Aorta (tissue), 5 donors: ENCODE measurements around the gene RALGAPA2. TPM values are rescaled to one million over a fixed set of nuclear protein-coding genes. Genes with fewer than 3 reads are reported as not detected.

Experiments used
- ATAC-seq: fragments of 200-7000 bp; cut with Tn5 transposase; one replicate; pipeline ENCODE4 v1.9.1; 2022; ENCODE audit warnings: moderate library complexity; ENCODE audit not compliant: low FRiP score
- DNase-seq, 2 donors: peaks; one replicate each; pipeline ENCODE4 v3.0.0-alpha.2; 2020
- H3K27ac ChIP-seq, 2 donors: one replicate each; pipeline ENCODE4 v1.5.1; 2013; ENCODE audit warnings: low read length in 2 of 2, mild to moderate bottlenecking in 2 of 2, moderate library complexity in 2 of 2, control low read depth in 1 of 2, inconsistent platforms in 1 of 2, low read depth in 1 of 2
- H3K27me3 ChIP-seq, 2 donors: one replicate each; pipeline ENCODE4 v1.6.1; 2013; ENCODE audit warnings: control low read depth in 1 of 2, low read length in 1 of 2, mild to moderate bottlenecking in 1 of 2, moderate library complexity in 1 of 2; ENCODE audit not compliant: insufficient read depth in 2 of 2, control insufficient read depth in 1 of 2
- H3K36me3 ChIP-seq, 2 donors: one replicate each; pipeline ENCODE4 v1.6.1; 2013; ENCODE audit warnings: control low read depth in 1 of 2, low read length in 1 of 2, mild to moderate bottlenecking in 1 of 2; ENCODE audit not compliant: insufficient read depth in 2 of 2, control insufficient read depth in 1 of 2
- H3K4me1 ChIP-seq, 2 donors: one replicate each; pipeline ENCODE4 v1.6.1; 2013; ENCODE audit warnings: low read length in 2 of 2, control low read depth in 1 of 2, mild to moderate bottlenecking in 1 of 2, moderate library complexity in 1 of 2; ENCODE audit not compliant: insufficient read depth in 2 of 2, control insufficient read depth in 1 of 2
- H3K4me3 ChIP-seq, 2 donors: one replicate each; pipeline ENCODE4 v1.5.1; 2013; ENCODE audit warnings: low read length in 2 of 2, control low read depth in 1 of 2, mild to moderate bottlenecking in 1 of 2
- H3K9me3 ChIP-seq: one replicate; pipeline ENCODE4 v1.6.1; 2013; ENCODE audit warnings: mild to moderate bottlenecking, low read length; ENCODE audit not compliant: control insufficient read depth
- WGBS, 2 donors: extraction: QIAGEN DNeasy Blood & Tissue Kit; methylation state at CpG; one replicate each; pipeline ENCODE4 v1.1.7; 2013; 5-methylcytosine and 5-hydroxymethylcytosine counted together
- intact Hi-C, 2 donors: fragments of 100-400 bp; cut with DNase I; formaldehyde crosslinking; loops; one replicate each; pipeline versions ENCODE4 v1.14.2 to v1.15.0; 2022
- polyA plus RNA-seq, 2 donors: library from polyadenylated mRNA; stranded (reverse); fragments of 200-250 nt; gene quantifications; one replicate each; pipeline ENCODE4 v1.2.3, GENCODE V29; 2013
- total RNA-seq, 2 donors: library from RNA; stranded (reverse); fragmentation: NEBNext Ultra II Directional; extraction: Animal tissue kit (Norgen Biotek cat#: 25700); gene quantifications; one replicate each; pipeline ENCODE4 v1.2.1, GENCODE V29; 2021
- donor health status: healthy with polysubstance abuse.
- donor health status: Bipolar disorder and iron deficiency.
- donor health status: DM: no; HTN: no; CAD: no.
- donor health status: DM: no; HTN: no; CAD: no.
- donor health status: DM: yes; HTN: yes; CAD: no.

Gene RALGAPA2
- total and polyA plus RNA-seq, 4 donors: 2.2 to 62.3 (median 19.2) TPM

DNA sequence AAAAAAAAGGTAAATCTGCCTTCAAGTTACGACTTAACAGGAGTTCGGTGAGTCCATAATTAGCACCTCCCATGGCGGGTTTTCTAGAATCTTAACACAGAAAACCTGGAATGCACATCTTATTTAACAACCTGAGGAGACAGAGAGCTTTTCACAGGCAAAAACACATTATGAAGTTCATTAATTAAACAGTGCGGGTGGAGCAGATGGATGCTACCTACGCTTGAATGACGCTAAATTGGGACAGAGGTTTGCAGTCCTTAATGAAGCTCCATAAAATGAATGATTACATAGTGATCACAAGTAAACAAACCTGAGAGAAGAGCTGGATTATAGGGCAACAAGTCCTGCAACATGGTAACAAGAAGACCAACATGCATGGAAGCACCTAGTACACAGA, 263.6 kb downstream of the RALGAPA2 start:
- no peak for DNase-seq
- intact Hi-C loops: no loop called here
- H3K27me3 ChIP-seq: no peaks in the 10 kb centered on the region
- no peak overlapping the region for H3K27ac ChIP-seq
- no peak for ATAC-seq
- whole genome bisulfite sequencing, 2 donors: 96 to 97% methylated on average over 6 of the region's 6 CpGs
- no peaks in the 10 kb centered on the region for H3K4me1 ChIP-seq
- no peak overlapping the region for H3K4me3 ChIP-seq
- no peaks in the 10 kb centered on the region for H3K36me3 ChIP-seq
- no peaks in the 10 kb centered on the region for H3K9me3 ChIP-seq

DNA sequence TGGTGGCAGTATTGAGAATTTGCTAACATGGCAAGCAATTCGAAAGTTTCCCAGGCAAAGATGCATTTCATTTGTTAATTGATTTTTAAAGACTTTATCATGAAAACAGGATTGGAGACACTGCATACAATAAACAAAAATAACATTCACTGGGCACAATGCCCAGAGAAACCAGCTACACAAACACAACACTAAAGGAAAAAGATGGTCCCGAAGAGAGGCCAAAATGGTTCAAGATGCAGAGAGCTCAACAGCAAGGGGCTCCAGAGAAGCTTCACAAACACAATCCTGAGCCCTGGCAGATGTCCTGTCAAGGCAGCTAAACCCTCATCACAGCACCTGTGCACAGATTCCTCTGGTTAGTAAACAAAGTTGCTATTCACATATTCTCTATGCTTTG, 265.2 kb downstream of the RALGAPA2 start:
- Histone ChIP-seq H3K36me3 (no peaks in the 10 kb centered on the region), H3K4me1 (no peaks in the 10 kb centered on the region), H3K27me3 (no peaks in the 10 kb centered on the region), H3K27ac (no peak overlapping the region), H3K9me3 (no peaks in the 10 kb centered on the region), H3K4me3 (no peak overlapping the region)
- DNase-seq (no peak), ATAC-seq (no peak)
- intact Hi-C loops: no loop called here
- WGBS, 2 donors: 91 to 92% methylated on average over 2 of the region's 2 CpGs

DNA sequence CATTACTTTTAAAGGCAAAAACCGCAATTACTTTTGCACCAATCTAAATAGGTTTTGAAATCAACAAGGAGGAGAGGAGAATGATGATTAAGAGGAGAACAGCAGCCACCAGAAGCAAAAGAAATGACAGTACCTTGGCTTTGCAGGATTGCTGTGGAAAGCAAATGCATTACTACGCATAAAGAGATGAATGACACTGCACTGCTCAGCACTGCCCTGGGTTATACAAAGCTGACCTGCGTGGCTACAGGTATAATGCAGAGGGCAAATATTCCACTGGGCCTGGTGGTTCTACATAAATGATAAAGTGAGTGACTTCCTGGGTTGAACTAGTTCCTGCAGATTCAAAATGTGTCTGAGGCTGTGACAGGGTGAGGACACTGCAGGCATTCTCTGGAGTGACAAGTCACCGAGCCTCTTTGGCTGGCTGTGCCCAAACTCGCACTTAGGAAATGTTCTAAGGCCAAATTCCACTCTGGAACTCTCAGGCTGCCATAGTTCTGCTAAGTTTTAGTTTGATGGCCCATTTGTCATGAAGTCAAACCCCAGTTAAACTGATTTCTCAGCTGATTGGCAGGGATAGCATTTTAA, 265.9 kb downstream of the RALGAPA2 start:
- no peaks in the 10 kb centered on the region for H3K36me3 ChIP-seq
- no peaks in the 10 kb centered on the region for H3K4me1 ChIP-seq
- DNase-seq (no peak), ATAC-seq (no peak)
- no peak overlapping the region for H3K27ac ChIP-seq
- no peaks in the 10 kb centered on the region for H3K9me3 ChIP-seq
- WGBS, 2 donors: 91 to 93% methylated on average over 5 of the region's 5 CpGs
- H3K4me3 ChIP-seq: no peak overlapping the region
- intact Hi-C loops: no loop called here
- H3K27me3 ChIP-seq: no peaks in the 10 kb centered on the region

GRCh38 chr20:20446001-20446400, 266.4 kb downstream of the RALGAPA2 start:
- intact Hi-C loops: no loop called here
- Histone ChIP-seq H3K4me3 (no peak overlapping the region), H3K4me1 (no peaks in the 10 kb centered on the region), H3K36me3 (no peaks in the 10 kb centered on the region), H3K27ac (no peak overlapping the region), H3K27me3 (no peaks in the 10 kb centered on the region), H3K9me3 (no peaks in the 10 kb centered on the region)
- DNase-seq: no peak
- ATAC-seq: no peak

DNA sequence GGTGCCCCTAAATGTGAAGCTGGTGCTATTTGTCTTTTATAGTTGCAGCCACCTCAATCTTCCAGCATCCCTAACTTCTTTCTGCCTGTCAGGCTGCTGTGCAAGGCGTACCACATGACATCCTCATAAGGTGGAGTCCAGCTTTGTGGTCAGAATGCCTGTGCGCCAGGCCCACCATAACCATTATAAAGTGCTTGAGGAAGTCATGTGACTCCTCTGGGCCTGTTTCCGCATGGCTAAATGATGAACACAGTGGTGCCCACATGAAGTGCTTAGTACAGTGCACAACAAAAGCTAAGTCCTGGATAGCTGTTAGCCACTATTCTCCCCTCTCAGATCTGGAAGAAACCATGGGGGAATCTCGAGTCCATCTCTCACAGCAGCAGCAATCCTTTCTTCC, 268.9 kb downstream of the RALGAPA2 start:
- Histone ChIP-seq H3K36me3 (no peaks in the 10 kb centered on the region), H3K4me1 (no peaks in the 10 kb centered on the region), H3K27ac (no peak overlapping the region), H3K27me3 (no peaks in the 10 kb centered on the region), H3K4me3 (no peak overlapping the region), H3K9me3 (no peaks in the 10 kb centered on the region)
- 90 to 91% methylated on average over 4 of the region's 4 CpGs for WGBS, 2 donors
- ATAC-seq: no peak
- DNase-seq: no peak
- intact Hi-C loops: no loop called here

- DNase-seq (no peak), ATAC-seq (no peak)
- Histone ChIP-seq H3K36me3 (no peaks in the 10 kb centered on the region), H3K4me3 (no peak overlapping the region), H3K27ac (no peak overlapping the region), H3K4me1 (no peaks in the 10 kb centered on the region), H3K27me3 (no peaks in the 10 kb centered on the region), H3K9me3 (no peaks in the 10 kb centered on the region)
- WGBS, 2 donors: 77 to 80% methylated on average over 2 of the region's 2 CpGs
- intact Hi-C loops: no loop called here
Measured at GRCh38 chr20:20442466-20442865, 270.0 kb downstream of the RALGAPA2 start.

DNA sequence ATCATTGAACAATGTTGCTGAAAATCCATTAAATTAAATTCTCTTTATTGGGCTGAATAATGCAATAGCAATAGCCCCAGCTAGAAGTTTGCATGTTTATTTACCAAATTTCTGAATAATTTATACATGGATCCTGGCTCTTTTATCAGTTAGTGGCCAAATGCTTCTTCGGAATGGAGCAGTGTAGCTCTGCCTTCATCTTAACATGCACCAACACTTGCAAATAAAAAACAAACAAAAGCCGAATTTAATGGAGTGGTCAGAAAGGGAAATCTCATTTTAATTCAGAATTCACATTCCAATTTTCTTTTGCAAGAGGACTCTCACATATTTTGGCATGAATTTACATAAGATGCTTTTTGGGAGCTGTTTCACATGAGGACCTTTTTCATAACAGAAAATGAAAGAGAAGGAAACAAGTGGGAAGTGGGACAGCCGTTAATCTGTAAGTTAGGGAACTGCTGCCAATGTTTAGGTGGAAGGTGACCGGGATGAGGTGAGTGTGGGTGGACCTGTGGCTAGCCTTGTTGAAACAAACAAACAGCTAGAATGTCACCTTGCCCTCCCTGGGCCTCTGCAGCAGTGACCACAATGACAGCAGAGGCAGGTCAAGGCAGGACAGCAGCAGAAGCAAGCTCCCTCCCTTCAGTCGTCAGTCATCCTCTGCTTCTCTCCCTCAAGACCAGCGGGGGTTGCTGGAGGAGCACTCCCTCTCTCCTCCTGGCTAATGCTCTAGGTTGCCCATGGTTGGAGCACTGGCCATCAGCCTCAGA, 271.4 kb downstream of the RALGAPA2 start:
- no peaks in the 10 kb centered on the region for H3K36me3 ChIP-seq
- H3K27ac ChIP-seq: no peak overlapping the region
- H3K4me3 ChIP-seq: no peak overlapping the region
- WGBS, 2 donors: 62 to 70% methylated on average over 6 of the region's 6 CpGs
- intact Hi-C loops: no loop called here
- H3K9me3 ChIP-seq: no peaks in the 10 kb centered on the region
- ATAC-seq (no peak), DNase-seq (no peak)
- no peaks in the 10 kb centered on the region for H3K27me3 ChIP-seq
- no peaks in the 10 kb centered on the region for H3K4me1 ChIP-seq

DNA sequence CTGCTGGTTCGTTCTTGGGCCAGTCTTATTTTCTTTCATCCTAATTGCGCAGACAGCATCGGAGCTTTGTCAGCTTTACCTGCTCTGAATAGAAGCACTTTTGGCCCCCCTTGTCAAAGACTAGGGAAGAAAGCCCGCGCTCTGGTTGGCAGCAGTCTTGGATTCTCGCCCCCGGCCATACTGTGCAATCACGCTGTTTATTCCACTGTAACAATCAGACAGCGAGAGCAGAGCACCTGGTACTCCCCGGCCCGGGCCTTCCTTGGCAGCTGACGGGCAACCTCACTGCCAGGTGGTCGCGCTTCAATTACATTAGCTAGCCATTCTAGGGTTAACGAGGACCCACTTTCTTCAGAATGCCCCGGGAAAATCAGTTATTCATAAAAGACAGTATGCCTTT, 272.0 kb downstream of the RALGAPA2 start:
- ATAC-seq: no peak
- no peaks in the 10 kb centered on the region for H3K9me3 ChIP-seq
- intact Hi-C loops: no loop called here
- WGBS, 2 donors: 93% methylated on average over 16 of the region's 16 CpGs
- H3K4me3 ChIP-seq: no peak overlapping the region
- no peak for DNase-seq
- no peak overlapping the region for H3K27ac ChIP-seq
- H3K4me1 ChIP-seq: no peaks in the 10 kb centered on the region
- H3K36me3 ChIP-seq: no peaks in the 10 kb centered on the region
- H3K27me3 ChIP-seq: no peaks in the 10 kb centered on the region

GRCh38 chr20:20439602-20440190, 272.7 kb downstream of the RALGAPA2 start:
- Histone ChIP-seq H3K36me3 (peaks cover 0 to 2% of the 10 kb centered on the region in 2 donors), H3K4me1 (no peaks in the 10 kb centered on the region), H3K27ac (no peak overlapping the region), H3K9me3 (no peaks in the 10 kb centered on the region), H3K27me3 (no peaks in the 10 kb centered on the region), H3K4me3 (no peak overlapping the region)
- 79 to 84% methylated on average over 5 of the region's 5 CpGs for WGBS, 2 donors
- ATAC-seq: no peak
- intact Hi-C loops: no loop called here
- no peak for DNase-seq
